Spleen (tissue), 7 donors: ENCODE results near the gene MINDY4.

ENCODE experiments used
- POLR2A ChIP-seq, 3 donors: fragments of 450-650 bp; IDR thresholded peaks; one replicate each; pipeline ENCODE4 v1.5.1; 2017; ENCODE audit warnings: antibody characterized with exemption in 3 of 3, mild to moderate bottlenecking in 1 of 3
- POLR2AphosphoS5 ChIP-seq, 3 donors: sonication (generic); formaldehyde crosslinking; IDR thresholded peaks; one replicate each; pipeline ENCODE4 v1.5.1; 2017; ENCODE audit warnings: antibody characterized with exemption in 3 of 3
- TF ChIP-seq, protein P1 (sequence below), 11 experiments: fragments of 200-600 bp in 7 of 11; fragments of 450-650 bp in 4 of 11; sonication (generic) in 4 of 11; IDR thresholded peaks in 8 of 11; conservative IDR thresholded peaks in 3 of 11; 1 replicate in 7 of 11; 2 replicates in 4 of 11; pipeline versions ENCODE4 v1.4.0 to v1.8.0; 2016 to 2021; ENCODE audit warnings: antibody characterized with exemption in 11 of 11, inconsistent platforms in 4 of 11, mild to moderate bottlenecking in 1 of 11
- donor health status: DM: no; HTN: no; CAD: no; lungs with moderate emphysema.
- donor health status: DM: no; HTN: no; CAD: no.
- donor health status: DM: no; HTN: no; CAD: no.

DNA sequence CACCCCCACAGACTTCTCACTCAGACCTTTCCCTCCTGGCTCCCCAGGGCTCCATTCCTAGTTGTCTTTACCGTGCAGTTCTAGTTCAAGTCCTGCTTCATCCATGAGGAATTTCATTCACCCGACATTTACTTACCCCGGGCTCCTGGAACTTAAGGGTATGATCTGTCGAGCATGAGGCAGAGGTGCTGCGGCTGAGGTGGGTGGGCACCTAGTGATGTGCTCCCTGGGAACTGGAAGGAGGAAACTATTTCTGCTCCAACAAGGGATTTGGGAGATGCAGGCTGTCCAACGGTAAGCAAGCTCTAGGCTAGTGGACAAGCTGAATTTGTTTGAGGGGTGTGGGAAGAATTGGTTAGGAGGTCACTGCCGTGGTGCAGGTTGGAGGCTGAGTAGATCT lies 110.2 kb downstream of the MINDY4 start:
- TF ChIP-seq, protein P1, sequence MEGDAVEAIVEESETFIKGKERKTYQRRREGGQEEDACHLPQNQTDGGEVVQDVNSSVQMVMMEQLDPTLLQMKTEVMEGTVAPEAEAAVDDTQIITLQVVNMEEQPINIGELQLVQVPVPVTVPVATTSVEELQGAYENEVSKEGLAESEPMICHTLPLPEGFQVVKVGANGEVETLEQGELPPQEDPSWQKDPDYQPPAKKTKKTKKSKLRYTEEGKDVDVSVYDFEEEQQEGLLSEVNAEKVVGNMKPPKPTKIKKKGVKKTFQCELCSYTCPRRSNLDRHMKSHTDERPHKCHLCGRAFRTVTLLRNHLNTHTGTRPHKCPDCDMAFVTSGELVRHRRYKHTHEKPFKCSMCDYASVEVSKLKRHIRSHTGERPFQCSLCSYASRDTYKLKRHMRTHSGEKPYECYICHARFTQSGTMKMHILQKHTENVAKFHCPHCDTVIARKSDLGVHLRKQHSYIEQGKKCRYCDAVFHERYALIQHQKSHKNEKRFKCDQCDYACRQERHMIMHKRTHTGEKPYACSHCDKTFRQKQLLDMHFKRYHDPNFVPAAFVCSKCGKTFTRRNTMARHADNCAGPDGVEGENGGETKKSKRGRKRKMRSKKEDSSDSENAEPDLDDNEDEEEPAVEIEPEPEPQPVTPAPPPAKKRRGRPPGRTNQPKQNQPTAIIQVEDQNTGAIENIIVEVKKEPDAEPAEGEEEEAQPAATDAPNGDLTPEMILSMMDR (IDR thresholded peaks at IDR 0.05 in 8 of 11, conservative IDR thresholded peaks at IDR 0.05 in 3 of 11) = no peak
- no peak for TF ChIP-seq POLR2A (IDR thresholded peaks at IDR 0.05)
- no peak for TF ChIP-seq POLR2AphosphoS5 (IDR thresholded peaks at IDR 0.05)
